PFSK-1 (cell line): ENCODE measurements around the gene MACROD1.

Source experiments
- FOXP2 ChIP-seq: optimal IDR thresholded peaks from 2 replicates; pipeline ENCODE3; 2011; ENCODE audit warnings: borderline replicate concordance, control low read depth, inconsistent platforms; ENCODE audit not compliant: insufficient read depth; ENCODE audit errors: extremely low read length, extremely low read depth
- POLR2AphosphoS5 ChIP-seq: IDR thresholded peaks from 2 replicates; pipeline ENCODE4 v1.6.1; 2012; ENCODE audit warnings: low read depth, mild to moderate bottlenecking, control low read depth, low read length, moderate library complexity
- SIN3A ChIP-seq: IDR thresholded peaks from 2 replicates; pipeline ENCODE4 v1.6.1; 2012; ENCODE audit warnings: mild to moderate bottlenecking, low read length, moderate library complexity, borderline replicate concordance; ENCODE audit not compliant: insufficient read depth
- TAF1 ChIP-seq: IDR thresholded peaks from 2 replicates; pipeline ENCODE4 v1.6.1; 2012; ENCODE audit warnings: low read length, control low read depth, borderline replicate concordance; ENCODE audit not compliant: insufficient read depth
- TF ChIP-seq, protein P1 (sequence below), 2 experiments: IDR thresholded peaks; 2 replicates each; pipeline versions ENCODE4 v1.6.1 to v1.8.0; 2011 to 2012; ENCODE audit warnings: low read depth in 2 of 2, low read length in 2 of 2, control low read depth in 1 of 2, inconsistent platforms in 1 of 2, mild to moderate bottlenecking in 1 of 2, moderate library complexity in 1 of 2; ENCODE audit not compliant: insufficient read depth in 1 of 2

Gene MACROD1

GRCh38 chr11:64080390-64080789 lies 85.5 kb downstream of the MACROD1 start:
- no peak for TF ChIP-seq SIN3A
- no peak for TF ChIP-seq POLR2AphosphoS5
- TF ChIP-seq TAF1 = no peak
- TF ChIP-seq, protein P1, sequence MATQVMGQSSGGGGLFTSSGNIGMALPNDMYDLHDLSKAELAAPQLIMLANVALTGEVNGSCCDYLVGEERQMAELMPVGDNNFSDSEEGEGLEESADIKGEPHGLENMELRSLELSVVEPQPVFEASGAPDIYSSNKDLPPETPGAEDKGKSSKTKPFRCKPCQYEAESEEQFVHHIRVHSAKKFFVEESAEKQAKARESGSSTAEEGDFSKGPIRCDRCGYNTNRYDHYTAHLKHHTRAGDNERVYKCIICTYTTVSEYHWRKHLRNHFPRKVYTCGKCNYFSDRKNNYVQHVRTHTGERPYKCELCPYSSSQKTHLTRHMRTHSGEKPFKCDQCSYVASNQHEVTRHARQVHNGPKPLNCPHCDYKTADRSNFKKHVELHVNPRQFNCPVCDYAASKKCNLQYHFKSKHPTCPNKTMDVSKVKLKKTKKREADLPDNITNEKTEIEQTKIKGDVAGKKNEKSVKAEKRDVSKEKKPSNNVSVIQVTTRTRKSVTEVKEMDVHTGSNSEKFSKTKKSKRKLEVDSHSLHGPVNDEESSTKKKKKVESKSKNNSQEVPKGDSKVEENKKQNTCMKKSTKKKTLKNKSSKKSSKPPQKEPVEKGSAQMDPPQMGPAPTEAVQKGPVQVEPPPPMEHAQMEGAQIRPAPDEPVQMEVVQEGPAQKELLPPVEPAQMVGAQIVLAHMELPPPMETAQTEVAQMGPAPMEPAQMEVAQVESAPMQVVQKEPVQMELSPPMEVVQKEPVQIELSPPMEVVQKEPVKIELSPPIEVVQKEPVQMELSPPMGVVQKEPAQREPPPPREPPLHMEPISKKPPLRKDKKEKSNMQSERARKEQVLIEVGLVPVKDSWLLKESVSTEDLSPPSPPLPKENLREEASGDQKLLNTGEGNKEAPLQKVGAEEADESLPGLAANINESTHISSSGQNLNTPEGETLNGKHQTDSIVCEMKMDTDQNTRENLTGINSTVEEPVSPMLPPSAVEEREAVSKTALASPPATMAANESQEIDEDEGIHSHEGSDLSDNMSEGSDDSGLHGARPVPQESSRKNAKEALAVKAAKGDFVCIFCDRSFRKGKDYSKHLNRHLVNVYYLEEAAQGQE (IDR thresholded peaks at IDR 0.05; ENCODE audit: insufficient read depth in 1 of 2, low read depth in 2 of 2, low read length in 2 of 2) = no peak
- TF ChIP-seq FOXP2 = no peak

GRCh38 chr11:64078905-64079304 lies 87.0 kb downstream of the MACROD1 start:
- TF ChIP-seq POLR2AphosphoS5 = no peak
- TF ChIP-seq TAF1 = no peak
- TF ChIP-seq FOXP2 = no peak
- TF ChIP-seq, protein P1 (IDR thresholded peaks at IDR 0.05; ENCODE audit: insufficient read depth in 1 of 2, low read depth in 2 of 2, low read length in 2 of 2) = no peak
- no peak for TF ChIP-seq SIN3A

- TF ChIP-seq FOXP2 (no peak), SIN3A (no peak), TAF1 (no peak), POLR2AphosphoS5 (no peak)
- TF ChIP-seq, protein P1 (IDR thresholded peaks at IDR 0.05; ENCODE audit: insufficient read depth in 1 of 2, low read depth in 2 of 2, low read length in 2 of 2) = no peak
Measured at GRCh38 chr11:64078284-64078683, 87.6 kb downstream of the MACROD1 start.

DNA sequence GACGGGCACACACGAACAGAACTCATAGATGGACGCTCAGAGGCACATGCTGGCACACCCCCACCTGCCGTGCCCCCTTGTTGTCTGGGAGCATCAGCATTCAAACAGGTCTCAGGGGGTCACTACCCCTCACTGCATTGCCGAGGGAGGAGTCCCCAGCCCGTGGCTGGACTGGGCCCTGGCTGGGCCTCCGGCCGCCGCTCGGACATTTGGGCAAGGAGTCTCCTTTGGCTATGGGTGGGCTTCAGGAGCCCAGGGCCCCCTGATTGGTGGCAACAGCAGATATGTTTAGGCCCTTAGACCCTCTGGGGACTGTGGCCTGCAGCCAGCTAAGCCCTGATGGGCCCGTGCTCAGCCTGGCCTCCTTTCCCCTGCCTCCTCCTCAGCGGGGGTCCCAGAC lies 88.3 kb downstream of the MACROD1 start:
- TF ChIP-seq POLR2AphosphoS5 (no peak), FOXP2 (no peak), TAF1 (no peak), SIN3A (no peak)
- TF ChIP-seq, protein P1 (IDR thresholded peaks at IDR 0.05; ENCODE audit: insufficient read depth in 1 of 2, low read depth in 2 of 2, low read length in 2 of 2) = no peak

DNA sequence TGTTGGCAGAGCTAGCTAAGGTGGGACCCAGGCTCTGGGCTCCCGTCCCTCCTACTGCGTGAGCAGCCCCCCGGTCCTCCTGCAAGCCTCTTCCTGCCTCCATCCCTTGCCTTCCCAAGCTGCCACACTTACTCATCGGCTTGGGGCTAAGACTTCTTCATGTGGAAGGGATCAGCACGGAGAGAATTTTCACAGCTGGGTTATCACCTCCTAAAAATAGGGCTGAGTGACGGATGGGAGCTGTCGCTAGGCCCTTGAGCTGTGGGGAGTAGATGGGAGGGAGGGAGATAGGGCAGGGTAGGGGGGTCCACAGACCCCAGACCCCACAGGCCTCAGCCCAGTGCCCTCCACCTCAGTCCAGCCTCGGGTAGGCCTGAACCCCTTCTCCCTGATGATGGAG lies 89.2 kb downstream of the MACROD1 start:
- TF ChIP-seq, protein P1 (IDR thresholded peaks at IDR 0.05; ENCODE audit: insufficient read depth in 1 of 2, low read depth in 2 of 2, low read length in 2 of 2) = no peak
- TF ChIP-seq SIN3A = no peak
- no peak for TF ChIP-seq TAF1
- no peak for TF ChIP-seq FOXP2
- TF ChIP-seq POLR2AphosphoS5 = no peak
